DND-41 (cell line): ENCODE measurements around the gene GOLGA8M.
"Not testable (repeated sequence)": the region's sequence is repeated elsewhere in the genome, so short reads cannot be mapped to it uniquely, and the experiment has no call there.

Experiments
- EZH2 ChIP-seq: IDR thresholded peaks from 3 replicates; pipeline ENCODE4 v1.6.1; 2012; ENCODE audit warnings: borderline replicate concordance, low read depth, mild to moderate bottlenecking, moderate library complexity, low read length, inconsistent platforms; ENCODE audit not compliant: severe bottlenecking
- TF ChIP-seq, protein P1 (sequence below): IDR thresholded peaks from 2 replicates; pipeline ENCODE4 v1.5.1; 2012; ENCODE audit warnings: borderline replicate concordance, low read length, moderate library complexity, mild to moderate bottlenecking; ENCODE audit not compliant: poor library complexity, severe bottlenecking; ENCODE audit errors: extremely low read depth

DNA sequence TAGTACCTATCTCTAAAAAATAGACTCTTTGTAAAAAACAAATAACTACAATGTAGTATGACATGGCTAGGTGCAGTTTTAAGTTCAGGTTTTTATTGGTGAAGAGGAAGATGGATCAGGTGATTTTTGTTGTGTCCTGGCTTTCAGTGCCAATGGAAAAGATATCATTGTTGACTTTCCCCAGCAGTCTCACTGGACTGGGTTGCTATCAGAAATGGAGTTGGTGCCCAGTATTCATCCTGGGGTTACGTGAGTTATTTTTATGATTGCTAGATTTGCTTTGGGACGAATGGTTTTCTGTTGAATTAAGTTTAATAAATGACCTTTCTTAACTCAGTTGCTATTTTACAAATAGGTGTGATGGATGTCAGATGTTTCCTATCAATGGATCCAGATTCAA lies 38.7 kb downstream of the GOLGA8M start:
- TF ChIP-seq, protein P1, sequence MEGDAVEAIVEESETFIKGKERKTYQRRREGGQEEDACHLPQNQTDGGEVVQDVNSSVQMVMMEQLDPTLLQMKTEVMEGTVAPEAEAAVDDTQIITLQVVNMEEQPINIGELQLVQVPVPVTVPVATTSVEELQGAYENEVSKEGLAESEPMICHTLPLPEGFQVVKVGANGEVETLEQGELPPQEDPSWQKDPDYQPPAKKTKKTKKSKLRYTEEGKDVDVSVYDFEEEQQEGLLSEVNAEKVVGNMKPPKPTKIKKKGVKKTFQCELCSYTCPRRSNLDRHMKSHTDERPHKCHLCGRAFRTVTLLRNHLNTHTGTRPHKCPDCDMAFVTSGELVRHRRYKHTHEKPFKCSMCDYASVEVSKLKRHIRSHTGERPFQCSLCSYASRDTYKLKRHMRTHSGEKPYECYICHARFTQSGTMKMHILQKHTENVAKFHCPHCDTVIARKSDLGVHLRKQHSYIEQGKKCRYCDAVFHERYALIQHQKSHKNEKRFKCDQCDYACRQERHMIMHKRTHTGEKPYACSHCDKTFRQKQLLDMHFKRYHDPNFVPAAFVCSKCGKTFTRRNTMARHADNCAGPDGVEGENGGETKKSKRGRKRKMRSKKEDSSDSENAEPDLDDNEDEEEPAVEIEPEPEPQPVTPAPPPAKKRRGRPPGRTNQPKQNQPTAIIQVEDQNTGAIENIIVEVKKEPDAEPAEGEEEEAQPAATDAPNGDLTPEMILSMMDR, result not testable (repeated sequence)
- not testable (repeated sequence) for TF ChIP-seq EZH2
